IMR-90 (cell line): ENCODE data around the gene RAB11A. TPM values are rescaled to one million over a fixed set of nuclear protein-coding genes. Genes with fewer than 3 reads are reported as not detected.

ENCODE experiments used
- ATAC-seq: fragments of 200-7000 bp; cut with Tn5 transposase; 2 replicates; pipeline ENCODE4 v1.9.1; 2020; ENCODE audit warnings: low read depth, mild to moderate bottlenecking, moderate library complexity
- BruUV-seq: library from RNA; stranded (reverse); fragments of 400-500 nt; replicated peaks from 2 replicates; lab custom pipeline; 2021; lab: Mats Ljungman, UMichigan
- CTCF ChIA-PET: fragments of 300-600 bp; formaldehyde crosslinking; extraction: SDS; loops from one replicate; lab custom pipeline; 2021; ENCODE audit warnings: antibody characterized with exemption; lab: Yijun Ruan, JAX
- POLR2A ChIA-PET: fragments of 300-600 bp; sonication (Branson Sonifier 250); formaldehyde crosslinking; loops from one replicate; lab custom pipeline; 2022; ENCODE audit warnings: antibody characterized with exemption; ENCODE audit not compliant: unreplicated experiment; lab: Charles Lee
- DNase-seq: peaks from one replicate; pipeline ENCODE4 v3.0.0; 2013
- H2AFZ ChIP-seq: replicated peaks from 2 replicates; pipeline ENCODE3; 2013; ENCODE audit warnings: low read length, mild to moderate bottlenecking; ENCODE audit not compliant: poor library complexity
- H2AK5ac ChIP-seq: 2 replicates; pipeline ENCODE4 v1.6.1; 2013; ENCODE audit warnings: low read depth, low read length, inconsistent platforms
- H2AK9ac ChIP-seq: replicated peaks from 2 replicates; pipeline ENCODE3; 2013; ENCODE audit warnings: mild to moderate bottlenecking, low read depth, low read length, moderate library complexity; ENCODE audit not compliant: poor library complexity
- H2BK120ac ChIP-seq: 2 replicates; pipeline ENCODE4 v1.6.1; 2013; ENCODE audit warnings: low read depth, low read length, inconsistent platforms
- H2BK15ac ChIP-seq: 3 replicates; pipeline ENCODE4 v1.6.1; 2013; ENCODE audit warnings: low read depth, low read length, inconsistent platforms
- H2BK20ac ChIP-seq: 2 replicates; pipeline ENCODE4 v1.6.1; 2013; ENCODE audit warnings: low read depth, mild to moderate bottlenecking, inconsistent platforms, low read length, moderate library complexity
- H2BK5ac ChIP-seq: 2 replicates; pipeline ENCODE4 v1.6.1; 2013; ENCODE audit warnings: mild to moderate bottlenecking, low read depth, low read length, inconsistent platforms; ENCODE audit not compliant: poor library complexity, severe bottlenecking
- H3K14ac ChIP-seq: replicated peaks from 2 replicates; pipeline ENCODE4 v1.6.1; 2013; ENCODE audit warnings: low read depth, low read length, inconsistent platforms
- H3K18ac ChIP-seq: 2 replicates; pipeline ENCODE4 v1.6.1; 2013; ENCODE audit warnings: low read depth, low read length, control low read depth
- H3K23ac ChIP-seq: 2 replicates; pipeline ENCODE4 v1.6.1; 2013; ENCODE audit warnings: low read depth, low read length, inconsistent platforms
- H3K27ac ChIP-seq: 2 replicates; pipeline ENCODE4 v1.5.1; 2013; ENCODE audit warnings: mild to moderate bottlenecking, control low read depth, low read length; ENCODE audit not compliant: insufficient read depth
- H3K27me3 ChIP-seq: 2 replicates; pipeline ENCODE4 v1.6.1; 2013; ENCODE audit warnings: low read length; ENCODE audit not compliant: control insufficient read depth, insufficient read depth
- H3K36me3 ChIP-seq: 2 replicates; pipeline ENCODE4 v1.6.1; 2013; ENCODE audit warnings: low read length, mixed read lengths; ENCODE audit not compliant: control insufficient read depth, insufficient read depth
- H3K4ac ChIP-seq: 2 replicates; pipeline ENCODE4 v1.6.1; 2013; ENCODE audit warnings: low read depth, low read length, inconsistent platforms
- H3K4me1 ChIP-seq: 2 replicates; pipeline ENCODE4 v1.6.1; 2013; ENCODE audit warnings: low read length, mixed read lengths; ENCODE audit not compliant: control insufficient read depth, insufficient read depth
- H3K4me2 ChIP-seq: 2 replicates; pipeline ENCODE4 v1.6.1; 2013; ENCODE audit warnings: low read depth, mild to moderate bottlenecking, control low read depth, low read length, moderate library complexity
- H3K4me3 ChIP-seq: 2 replicates; pipeline ENCODE4 v1.5.1; 2013; ENCODE audit warnings: low read depth, mild to moderate bottlenecking, control low read depth, low read length, moderate library complexity; ENCODE audit not compliant: insufficient read depth
- H3K56ac ChIP-seq: 2 replicates; pipeline ENCODE4 v1.6.1; 2013; ENCODE audit warnings: low read length, inconsistent platforms; ENCODE audit not compliant: insufficient read depth; ENCODE audit errors: extremely low read depth
- H3K79me1 ChIP-seq, 2 experiments: 2 replicates each; pipeline ENCODE4 v1.6.1; 2013; ENCODE audit warnings: low read length in 2 of 2, inconsistent platforms in 1 of 2, low read depth in 1 of 2
- H3K9ac ChIP-seq: 2 replicates; pipeline ENCODE4 v1.6.1; 2013; ENCODE audit warnings: low read depth, low read length, control low read depth
- H3K9me1 ChIP-seq: 2 replicates; pipeline ENCODE4 v1.6.1; 2013; ENCODE audit warnings: low read length, inconsistent platforms; ENCODE audit not compliant: insufficient read depth
- H3K9me3 ChIP-seq: 2 replicates; pipeline ENCODE4 v1.6.1; 2013; ENCODE audit warnings: low read length; ENCODE audit not compliant: control insufficient read depth, insufficient read depth
- H4K20me1 ChIP-seq: 2 replicates; pipeline ENCODE4 v1.6.1; 2013; ENCODE audit warnings: low read length, inconsistent platforms; ENCODE audit not compliant: insufficient read depth
- H4K5ac ChIP-seq: 2 replicates; pipeline ENCODE4 v1.6.1; 2013; ENCODE audit warnings: mild to moderate bottlenecking, low read depth, low read length, control low read depth
- H4K8ac ChIP-seq, 2 experiments: 2 replicates each; pipeline ENCODE4 v1.6.1; 2013; ENCODE audit warnings: low read depth in 2 of 2, low read length in 2 of 2, control low read depth in 1 of 2, inconsistent platforms in 1 of 2
- H4K91ac ChIP-seq: 2 replicates; pipeline ENCODE4 v1.6.1; 2013; ENCODE audit warnings: low read depth, low read length, inconsistent platforms; ENCODE audit not compliant: insufficient read depth
- MAFK ChIP-seq: IDR thresholded peaks from 2 replicates; pipeline ENCODE4 v1.6.1; 2012; ENCODE audit warnings: low read depth, low read length, improper control_type of control experiment
- USF2 ChIP-seq: fragments of 150-350 bp; IDR thresholded peaks from 2 replicates; pipeline ENCODE4 v1.6.1; 2017; ENCODE audit warnings: mild to moderate bottlenecking, antibody characterized with exemption, low read length, low read depth
- WGBS, 2 experiments: methylation state at CpG; one replicate each; pipeline versions ENCODE4 v1.1.5 to v1.1.7; 2013; ENCODE audit warnings: missing lambda C conversion rate in 2 of 2; ENCODE audit not compliant: insufficient read length in 1 of 2; ENCODE audit errors: extremely low coverage in 2 of 2; 5-methylcytosine and 5-hydroxymethylcytosine counted together
- dilution Hi-C: fragments of 300-500 bp; cut with HindIII; formaldehyde crosslinking; loops from one replicate; pipeline ENCODE4 v1.14.3; 2018; ENCODE audit warnings: low sequenced_read_pairs; ENCODE audit not compliant: unreplicated experiment
- in situ Hi-C: fragments of 300-500 bp; cut with MboI; formaldehyde crosslinking; loops from 3 replicates; pipeline ENCODE4 v1.14.3; 2019; ENCODE audit warnings: low sequenced_read_pairs, inconsistent platforms, mixed read lengths
- intact Hi-C: fragments of 100-400 bp; cut with micrococcal nuclease; formaldehyde crosslinking; loops from 2 replicates; pipeline ENCODE4 v1.10.0; 2022
- polyA plus RNA-seq, 3 experiments: library from polyadenylated mRNA; depleted of rRNA; stranded (reverse); fragments of >200 nt; gene quantifications; 2 replicates each; pipeline ENCODE4 v1.2.3, GENCODE V29; 2012; ENCODE audit warnings: low replicate concordance in 1 of 3
- total RNA-seq: library from RNA; depleted of rRNA; stranded (reverse); fragments of >200 nt; gene quantifications from 2 replicates; pipeline ENCODE4 v1.2.3, GENCODE V29; 2012

RAB11A gene
- total and polyA plus RNA-seq, 2 of the 4 experiments (the other 2 are of a cell fraction) = 341 to 462 TPM

- H2BK120ac ChIP-seq = no peak overlapping the region
- no peaks in the 10 kb centered on the region for H3K36me3 ChIP-seq
- no peak overlapping the region for H2BK15ac ChIP-seq
- TF ChIP-seq USF2 (no peak), MAFK (0 out of 2 replicates have a peak, but pooled peaks have one; percentile 15)
- no peak overlapping the region for H3K23ac ChIP-seq
- intact Hi-C loops (no loop called here), dilution Hi-C loops (no loop called here), in situ Hi-C loops (no loop called here)
- H3K9me1 ChIP-seq = no peaks in the 10 kb centered on the region
- ChIA-PET POLR2A (no interaction called here), CTCF (no interaction called here)
- no peak overlapping the region for H3K56ac ChIP-seq
- no peak overlapping the region for H3K18ac ChIP-seq
- H2BK5ac ChIP-seq = no peak overlapping the region
- no peaks in the 10 kb centered on the region for H3K79me1 ChIP-seq
- no peak overlapping the region for H3K4ac ChIP-seq
- H2AK5ac ChIP-seq = no peak overlapping the region
- H3K4me2 ChIP-seq = no peak overlapping the region
- no peak overlapping the region for H3K4me3 ChIP-seq
- ATAC-seq (no peak), DNase-seq (no peak)
- no peak overlapping the region for H3K14ac ChIP-seq
- H3K27me3 ChIP-seq = peaks cover 2% of the 10 kb centered on the region; the same call in 1 of the 2 replicates
- H3K9me3 ChIP-seq = no peaks in the 10 kb centered on the region
- H4K91ac ChIP-seq = no peak overlapping the region
- no peak overlapping the region for H4K8ac ChIP-seq
- H4K20me1 ChIP-seq = no peaks in the 10 kb centered on the region; the same call in 1 of the 2 replicates
- no peak overlapping the region for H2AFZ ChIP-seq
- no peak overlapping the region for H2AK9ac ChIP-seq
- H3K9ac ChIP-seq = no peak overlapping the region
- H3K27ac ChIP-seq = no peak overlapping the region
- H4K5ac ChIP-seq = no peak overlapping the region
- 100% methylated on average over 1 of the region's 1 CpG; no CpG with 5 or more reads in 1 of the 2 experiments for WGBS, 2 experiments
- no peak overlapping the region for H2BK20ac ChIP-seq
- H3K4me1 ChIP-seq = no peaks in the 10 kb centered on the region
- no TSS peak for BruUV-seq
These were observed 57.6 kb downstream of the RAB11A start for GRCh38 chr15:65926899-65927298.
